ENCODE results near the gene BARD1.
A peak's percentile ranks its signal among the peaks of the same experiment; 100 is the strongest.
"Not testable (repeated sequence)": the region's sequence is repeated elsewhere in the genome, so short reads cannot be mapped to it uniquely, and the experiment has no call there.

The BARD1 gene

GRCh38 chr2:214808981-214809750 lies at the start of gene BARD1:
BARD1 (minus strand) TSS chr2:214809683; CDS start chr2:214809569, 114 bp downstream.
- no peak for DNase-seq

- no peak for DNase-seq
These were observed 46.7 kb upstream of the BARD1 start for GRCh38 chr2:214856137-214856536.

GRCh38 chr2:214853906-214854305 lies 44.4 kb upstream of the BARD1 start:
- DNase-seq, result no peak

GRCh38 chr2:214843823-214844222 lies 34.3 kb upstream of the BARD1 start:
- DNase-seq, result no peak

- DNase-seq, result no peak
These were observed 30.0 kb upstream of the BARD1 start for GRCh38 chr2:214839464-214839863.

- no peak for DNase-seq
These were observed 28.0 kb upstream of the BARD1 start for GRCh38 chr2:214837466-214837865.

GRCh38 chr2:214836568-214836967 lies 27.1 kb upstream of the BARD1 start:
- no peak for DNase-seq

- DNase-seq, result no peak
These were observed 21.4 kb upstream of the BARD1 start for GRCh38 chr2:214830794-214831346.

- no peak for DNase-seq
These were observed 6.6 kb upstream of the BARD1 start for GRCh38 chr2:214816008-214816533.

- no peak for DNase-seq
These were observed 1.2 kb upstream of the BARD1 start for GRCh38 chr2:214810671-214811070.

- DNase-seq, result peak; percentile 96
These were observed 475 bp upstream of the BARD1 start for GRCh38 chr2:214809751-214810564.

- DNase-seq, result no peak
These were observed 1.8 kb downstream of the BARD1 start for GRCh38 chr2:214807653-214808052.

GRCh38 chr2:214801768-214802397 lies 7.6 kb downstream of the BARD1 start:
- no peak for DNase-seq

- no peak for DNase-seq
These were observed 8.4 kb downstream of the BARD1 start for GRCh38 chr2:214801068-214801467.

GRCh38 chr2:214800180-214800579 lies 9.3 kb downstream of the BARD1 start:
- DNase-seq, result no peak

GRCh38 chr2:214796911-214797310 lies 12.6 kb downstream of the BARD1 start:
- no peak for DNase-seq

- DNase-seq, result not testable (repeated sequence)
These were observed 26.3 kb downstream of the BARD1 start for GRCh38 chr2:214783181-214783580.

GRCh38 chr2:214782671-214783070 lies 26.8 kb downstream of the BARD1 start:
- DNase-seq, result no peak

GRCh38 chr2:214781226-214781625 lies 28.3 kb downstream of the BARD1 start:
- no peak for DNase-seq

- no peak for DNase-seq
These were observed 33.5 kb downstream of the BARD1 start for GRCh38 chr2:214775971-214776370.

- DNase-seq, result no peak
These were observed 35.4 kb downstream of the BARD1 start for GRCh38 chr2:214774108-214774507.

GRCh38 chr2:214772443-214773015 lies 37.0 kb downstream of the BARD1 start:
- no peak for DNase-seq

- no peak for DNase-seq
These were observed 44.3 kb downstream of the BARD1 start for GRCh38 chr2:214765180-214765579.
